GM10248 (cell line): ENCODE data around the gene LATS2.

ENCODE experiments used
- CTCF ChIA-PET: fragments of 300-600 bp; sonication (Branson Sonifier 250); formaldehyde crosslinking; extraction: SDS; loops from one replicate; lab custom pipeline; 2021; ENCODE audit warnings: antibody characterized with exemption; lab: Yijun Ruan, JAX
- POLR2A ChIA-PET: fragments of 350-650 bp; sonication (Branson Sonifier 250); formaldehyde crosslinking; extraction: SDS; loops from one replicate; lab custom pipeline; 2020; ENCODE audit warnings: antibody characterized with exemption; lab: Yijun Ruan, JAX
- DNase-seq: peaks from one replicate; pipeline ENCODE4 v3.0.0; 2012; ENCODE audit errors: extremely low spot score
- TF ChIP-seq, protein P1 (sequence below): IDR thresholded peaks from 2 replicates; pipeline ENCODE4 v1.5.1; 2012; ENCODE audit warnings: mild to moderate bottlenecking, low read depth; ENCODE audit errors: extremely low read depth, missing control alignments, control extremely low read depth

Gene LATS2

DNA sequence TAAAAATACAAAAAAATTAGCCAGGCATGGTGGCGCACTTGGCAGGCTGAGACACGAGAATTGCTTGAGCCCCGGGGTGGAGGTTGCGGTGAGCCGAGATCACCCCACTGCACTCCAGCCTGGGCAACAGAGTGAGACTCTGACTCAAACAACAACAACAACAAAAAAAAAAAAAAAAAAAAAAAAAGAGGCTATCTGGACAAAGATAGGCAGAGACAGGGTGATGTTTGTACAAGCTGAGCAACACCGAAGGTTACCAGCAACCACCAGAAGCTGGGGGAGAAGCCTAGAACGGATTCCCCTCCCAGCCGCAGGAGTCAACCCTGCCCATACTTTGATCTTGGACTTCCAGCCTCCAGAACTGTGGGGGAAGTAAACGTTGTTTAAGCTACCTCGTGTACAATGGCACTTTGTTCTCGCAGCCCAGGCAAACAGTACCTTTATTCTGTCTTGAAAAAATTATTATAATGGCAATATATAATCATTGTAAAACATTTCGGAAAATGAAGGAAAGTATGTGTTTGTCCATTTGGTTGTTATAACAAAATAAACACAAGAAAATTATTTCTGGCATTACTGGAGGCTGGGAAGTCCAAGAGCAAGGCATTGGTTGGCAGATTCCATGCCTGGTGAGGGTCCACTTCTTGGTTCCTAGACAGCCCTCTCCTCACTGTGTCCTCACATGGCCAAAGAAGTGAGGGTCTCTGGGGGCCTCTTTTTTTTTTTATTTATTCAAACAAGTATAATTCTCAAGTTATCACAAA lies 39.8 kb upstream of the LATS2 start:
- CTCF ChIA-PET: interaction anchor here (1.3 kb wide), 1 partner anchor 33 kb away, joined by 3 read pairs; no protein-coding TSS in a partner anchor
- DNase-seq: no peak
- POLR2A ChIA-PET: interaction anchor here (0.6 kb wide), 1 partner anchor 1444 kb away, joined by 3 read pairs; no protein-coding TSS in a partner anchor
- TF ChIP-seq, protein P1, sequence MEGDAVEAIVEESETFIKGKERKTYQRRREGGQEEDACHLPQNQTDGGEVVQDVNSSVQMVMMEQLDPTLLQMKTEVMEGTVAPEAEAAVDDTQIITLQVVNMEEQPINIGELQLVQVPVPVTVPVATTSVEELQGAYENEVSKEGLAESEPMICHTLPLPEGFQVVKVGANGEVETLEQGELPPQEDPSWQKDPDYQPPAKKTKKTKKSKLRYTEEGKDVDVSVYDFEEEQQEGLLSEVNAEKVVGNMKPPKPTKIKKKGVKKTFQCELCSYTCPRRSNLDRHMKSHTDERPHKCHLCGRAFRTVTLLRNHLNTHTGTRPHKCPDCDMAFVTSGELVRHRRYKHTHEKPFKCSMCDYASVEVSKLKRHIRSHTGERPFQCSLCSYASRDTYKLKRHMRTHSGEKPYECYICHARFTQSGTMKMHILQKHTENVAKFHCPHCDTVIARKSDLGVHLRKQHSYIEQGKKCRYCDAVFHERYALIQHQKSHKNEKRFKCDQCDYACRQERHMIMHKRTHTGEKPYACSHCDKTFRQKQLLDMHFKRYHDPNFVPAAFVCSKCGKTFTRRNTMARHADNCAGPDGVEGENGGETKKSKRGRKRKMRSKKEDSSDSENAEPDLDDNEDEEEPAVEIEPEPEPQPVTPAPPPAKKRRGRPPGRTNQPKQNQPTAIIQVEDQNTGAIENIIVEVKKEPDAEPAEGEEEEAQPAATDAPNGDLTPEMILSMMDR: no peak

DNA sequence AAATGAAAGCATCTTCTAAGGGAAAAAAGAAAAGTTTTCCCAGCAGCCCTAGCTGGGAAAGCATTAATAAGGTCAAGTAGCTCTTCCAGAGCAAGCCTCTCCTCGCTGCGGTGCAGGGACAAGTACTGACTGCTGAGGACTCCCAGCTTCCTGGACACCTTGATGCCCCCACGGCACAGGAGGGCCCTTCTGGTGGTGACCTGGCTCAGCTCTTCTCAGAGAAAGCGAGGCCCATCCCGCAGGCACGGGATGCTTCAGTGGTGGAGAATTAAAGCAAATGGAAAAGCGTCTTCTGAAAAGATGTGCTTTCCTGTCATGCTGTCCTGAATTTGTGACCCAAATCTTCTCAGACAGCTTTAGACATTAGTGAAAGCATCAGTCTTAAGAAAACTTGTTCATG lies 38.8 kb upstream of the LATS2 start:
- DNase-seq: no peak
- ChIA-PET CTCF (no interaction called here), POLR2A (no interaction called here)
- TF ChIP-seq, protein P1: no peak

DNA sequence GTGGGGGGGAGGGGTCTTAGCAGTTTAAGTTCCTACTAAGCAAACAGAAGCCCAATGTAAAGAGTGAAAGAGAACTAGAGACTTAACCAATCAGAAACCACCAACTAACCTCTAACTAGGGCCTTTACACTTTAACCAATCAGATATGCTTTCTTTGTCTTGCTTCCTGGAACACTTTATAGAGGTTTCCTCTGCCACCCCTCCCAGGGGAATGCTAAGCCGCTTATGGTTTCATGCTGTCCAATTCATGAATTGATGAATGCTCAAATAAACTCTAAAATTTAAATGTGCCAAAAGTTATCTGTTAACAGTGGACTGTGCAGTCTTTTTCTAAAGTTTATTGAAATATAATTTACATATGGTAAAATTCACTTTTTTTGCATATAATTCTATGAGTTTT lies 33.9 kb upstream of the LATS2 start:
- ChIA-PET CTCF (no interaction called here), POLR2A (no interaction called here)
- TF ChIP-seq, protein P1: no peak
- DNase-seq: no peak

DNA sequence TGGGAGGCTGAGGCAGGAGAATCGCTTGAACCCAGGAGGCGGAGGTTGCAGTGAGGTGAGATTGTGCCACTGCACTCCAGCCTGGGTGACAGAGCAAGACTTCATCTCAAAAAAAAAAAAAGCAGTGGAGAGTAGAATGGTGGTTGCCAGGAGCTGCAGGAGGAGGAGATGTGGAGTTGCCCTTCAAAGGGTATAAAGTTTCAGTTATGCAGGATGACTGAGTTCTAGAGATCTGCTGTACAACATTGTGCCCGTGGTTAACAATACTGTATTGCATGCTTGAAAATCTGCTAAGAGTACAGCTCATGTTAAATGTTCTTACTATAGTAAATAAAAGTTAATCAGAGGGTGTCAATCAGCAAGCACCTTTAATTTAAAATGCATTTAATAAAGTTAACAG lies 28.4 kb upstream of the LATS2 start:
- TF ChIP-seq, protein P1: no peak
- CTCF ChIA-PET: interaction anchor here (1.1 kb wide), 1 partner anchor 9 kb away, joined by 4 read pairs; no protein-coding TSS in a partner anchor
- POLR2A ChIA-PET: no interaction called here
- DNase-seq: no peak

DNA sequence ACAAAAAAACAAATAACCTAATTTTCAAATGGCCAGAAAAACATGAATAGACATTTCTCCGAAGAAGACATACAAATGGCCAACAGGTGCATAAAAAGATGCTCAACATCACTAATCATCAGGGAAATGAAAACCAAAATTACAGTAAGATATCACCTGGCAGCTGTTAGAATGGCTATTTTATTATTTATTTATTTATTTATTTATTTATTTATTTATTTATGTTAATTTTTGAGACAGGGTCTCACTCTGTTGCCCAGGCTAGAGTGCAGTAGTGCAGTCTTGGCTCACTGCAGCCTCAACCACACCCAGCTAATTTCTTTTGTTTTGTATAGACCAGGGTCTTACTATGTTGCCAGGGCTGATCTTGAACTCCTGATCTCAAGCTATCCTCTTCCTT lies 27.1 kb upstream of the LATS2 start:
- TF ChIP-seq, protein P1: no peak
- ChIA-PET POLR2A (no interaction called here), CTCF (interaction anchor here (1.1 kb wide), 1 partner anchor 21 kb away, joined by 3 read pairs; no protein-coding TSS in a partner anchor)
- DNase-seq: no peak

DNA sequence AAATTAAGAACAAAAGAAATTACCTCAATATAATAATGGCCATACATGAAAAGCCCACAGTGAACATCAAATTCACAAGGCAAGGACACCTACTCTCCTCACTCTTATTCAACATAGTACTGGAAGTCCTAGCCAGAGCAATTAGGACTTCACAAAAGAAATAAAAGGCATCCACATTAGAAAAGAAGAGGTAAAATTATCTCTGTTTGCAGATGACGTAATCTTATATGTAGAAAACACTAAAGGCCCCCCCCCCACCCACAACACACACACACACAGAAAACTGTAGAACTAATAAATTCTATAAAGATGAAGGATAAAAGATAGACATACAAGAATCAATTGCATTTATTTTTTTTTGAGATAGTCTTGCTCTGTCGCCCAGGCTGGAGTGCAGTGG lies 25.5 kb upstream of the LATS2 start:
- no peak for DNase-seq
- CTCF ChIA-PET: no interaction called here
- POLR2A ChIA-PET: no interaction called here
- TF ChIP-seq, protein P1: no peak
